Measurements from ENCODE around the gene TMEM101.

DNA sequence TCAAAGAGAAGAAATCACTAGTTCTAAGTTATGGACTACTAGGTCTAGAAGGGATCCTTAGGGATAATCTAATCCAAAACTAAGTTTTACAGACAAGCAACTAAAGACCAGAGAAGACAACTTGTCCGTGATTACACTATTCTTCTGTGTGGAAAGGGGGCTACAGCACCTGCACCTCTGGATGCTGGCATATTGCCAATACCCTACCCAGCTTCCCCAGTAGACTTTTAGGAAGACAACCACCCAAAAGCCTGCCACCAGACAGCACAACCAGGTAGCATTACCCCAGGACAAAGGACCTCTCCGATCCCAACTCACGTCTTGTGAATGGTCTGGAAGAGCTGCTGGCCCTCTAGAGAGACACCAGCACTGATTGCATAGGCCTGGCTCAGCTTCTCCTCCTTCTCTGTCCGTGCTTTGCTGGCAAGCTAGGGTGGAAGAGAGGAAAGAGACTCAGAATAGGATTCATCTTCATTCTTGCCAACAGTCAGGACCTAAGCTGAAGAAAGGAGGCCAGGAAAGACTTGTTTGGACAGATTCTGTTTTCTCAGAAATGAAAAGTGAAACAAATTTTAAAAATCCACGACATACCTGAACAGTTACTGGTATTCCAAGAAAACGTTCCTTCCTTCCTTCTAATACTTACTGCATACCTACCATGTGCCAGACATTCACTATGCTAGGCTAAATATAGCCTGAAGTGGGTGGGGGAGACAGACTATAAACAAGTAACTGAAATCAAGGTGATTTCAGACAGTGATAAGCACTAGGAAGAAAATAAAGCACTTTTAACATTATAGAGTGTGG, 25.3 kb upstream of the TMEM101 start:
- TF ChIP-seq ZNF70 (CRISPR knock-in tag; IDR thresholded peaks at IDR 0.05) (no peak), RARB (CRISPR knock-in tag; IDR thresholded peaks at IDR 0.05) (no peak)
- TF ChIP-seq, protein P1, sequence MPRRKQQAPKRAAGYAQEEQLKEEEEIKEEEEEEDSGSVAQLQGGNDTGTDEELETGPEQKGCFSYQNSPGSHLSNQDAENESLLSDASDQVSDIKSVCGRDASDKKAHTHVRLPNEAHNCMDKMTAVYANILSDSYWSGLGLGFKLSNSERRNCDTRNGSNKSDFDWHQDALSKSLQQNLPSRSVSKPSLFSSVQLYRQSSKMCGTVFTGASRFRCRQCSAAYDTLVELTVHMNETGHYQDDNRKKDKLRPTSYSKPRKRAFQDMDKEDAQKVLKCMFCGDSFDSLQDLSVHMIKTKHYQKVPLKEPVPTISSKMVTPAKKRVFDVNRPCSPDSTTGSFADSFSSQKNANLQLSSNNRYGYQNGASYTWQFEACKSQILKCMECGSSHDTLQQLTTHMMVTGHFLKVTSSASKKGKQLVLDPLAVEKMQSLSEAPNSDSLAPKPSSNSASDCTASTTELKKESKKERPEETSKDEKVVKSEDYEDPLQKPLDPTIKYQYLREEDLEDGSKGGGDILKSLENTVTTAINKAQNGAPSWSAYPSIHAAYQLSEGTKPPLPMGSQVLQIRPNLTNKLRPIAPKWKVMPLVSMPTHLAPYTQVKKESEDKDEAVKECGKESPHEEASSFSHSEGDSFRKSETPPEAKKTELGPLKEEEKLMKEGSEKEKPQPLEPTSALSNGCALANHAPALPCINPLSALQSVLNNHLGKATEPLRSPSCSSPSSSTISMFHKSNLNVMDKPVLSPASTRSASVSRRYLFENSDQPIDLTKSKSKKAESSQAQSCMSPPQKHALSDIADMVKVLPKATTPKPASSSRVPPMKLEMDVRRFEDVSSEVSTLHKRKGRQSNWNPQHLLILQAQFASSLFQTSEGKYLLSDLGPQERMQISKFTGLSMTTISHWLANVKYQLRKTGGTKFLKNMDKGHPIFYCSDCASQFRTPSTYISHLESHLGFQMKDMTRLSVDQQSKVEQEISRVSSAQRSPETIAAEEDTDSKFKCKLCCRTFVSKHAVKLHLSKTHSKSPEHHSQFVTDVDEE (CRISPR knock-in tag; IDR thresholded peaks at IDR 0.05) = no peak
